ENCODE measurements around the gene EXOC6B.
"Not testable (repeated sequence)": the region's sequence is repeated elsewhere in the genome, so short reads cannot be mapped to it uniquely, and the experiment has no call there.

Gene EXOC6B

GRCh38 chr2:72602095-72602494 is 223.7 kb downstream of the EXOC6B start:
- Mint-ChIP-seq H3K27ac (no peak overlapping the region), H3K36me3 (no peaks in the 10 kb centered on the region), H3K4me1 (no peaks in the 10 kb centered on the region), H3K27me3 (no peaks in the 10 kb centered on the region), H3K4me3 (no peak overlapping the region), H3K9me3 (no peaks in the 10 kb centered on the region)
- CTCF ChIA-PET, result no interaction called here
- DNase-seq, result no peak

GRCh38 chr2:72583836-72584235 is 242.0 kb downstream of the EXOC6B start:
- not testable (repeated sequence) for H3K9me3 Mint-ChIP-seq, H3K4me3 Mint-ChIP-seq, H3K27me3 Mint-ChIP-seq, H3K27ac Mint-ChIP-seq, DNase-seq, H3K36me3 Mint-ChIP-seq, H3K4me1 Mint-ChIP-seq
- CTCF ChIA-PET, result interaction anchor here (0.6 kb wide), 1 partner anchor 276 kb away, joined by 3 read pairs; no protein-coding TSS in a partner anchor

GRCh38 chr2:72583376-72583775 is 242.5 kb downstream of the EXOC6B start:
- H3K9me3 Mint-ChIP-seq, result no peaks in the 10 kb centered on the region
- no peak overlapping the region for H3K4me3 Mint-ChIP-seq
- H3K36me3 Mint-ChIP-seq, result no peaks in the 10 kb centered on the region
- CTCF ChIA-PET, result interaction anchor here (0.6 to 0.8 kb wide), 2 partner anchors 277 to 659 kb away, joined by 3 read pairs; no protein-coding TSS in a partner anchor
- H3K4me1 Mint-ChIP-seq, result no peaks in the 10 kb centered on the region
- no peaks in the 10 kb centered on the region for H3K27me3 Mint-ChIP-seq
- no peak overlapping the region for H3K27ac Mint-ChIP-seq
- no peak for DNase-seq

- DNase-seq, result no peak
- H3K4me3 Mint-ChIP-seq, result no peak overlapping the region
- H3K27me3 Mint-ChIP-seq, result no peaks in the 10 kb centered on the region
- no peak overlapping the region for H3K27ac Mint-ChIP-seq
- CTCF ChIA-PET, result interaction anchor here (1.1 to 2.1 kb wide), 3 partner anchors 10 to 657 kb away, joined by 3 to 11 read pairs (median 5); no protein-coding TSS in a partner anchor
- no peaks in the 10 kb centered on the region for H3K9me3 Mint-ChIP-seq
- no peaks in the 10 kb centered on the region for H3K4me1 Mint-ChIP-seq
- H3K36me3 Mint-ChIP-seq, result no peaks in the 10 kb centered on the region
These were observed 244.2 kb downstream of the EXOC6B start for GRCh38 chr2:72581560-72582181.

- Mint-ChIP-seq H3K4me1 (no peaks in the 10 kb centered on the region), H3K27me3 (no peaks in the 10 kb centered on the region), H3K4me3 (no peak overlapping the region), H3K27ac (no peak overlapping the region), H3K36me3 (no peaks in the 10 kb centered on the region), H3K9me3 (no peaks in the 10 kb centered on the region)
- CTCF ChIA-PET, result interaction anchor here (0.8 to 2.2 kb wide), 8 partner anchors 8 to 1035 kb away, joined by 3 to 11 read pairs (median 3); no protein-coding TSS in a partner anchor
- DNase-seq, result no peak
These were observed 246.1 kb downstream of the EXOC6B start for GRCh38 chr2:72579591-72580180.

- CTCF ChIA-PET, result no interaction called here
- Mint-ChIP-seq H3K4me1 (no peaks in the 10 kb centered on the region), H3K9me3 (no peaks in the 10 kb centered on the region), H3K4me3 (no peak overlapping the region), H3K36me3 (no peaks in the 10 kb centered on the region), H3K27ac (no peak overlapping the region), H3K27me3 (no peaks in the 10 kb centered on the region)
- no peak for DNase-seq
These were observed 249.0 kb downstream of the EXOC6B start for GRCh38 chr2:72576861-72577260.

- H3K4me1 Mint-ChIP-seq, result no peaks in the 10 kb centered on the region
- DNase-seq, result no peak
- CTCF ChIA-PET, result no interaction called here
- H3K4me3 Mint-ChIP-seq, result no peak overlapping the region
- H3K36me3 Mint-ChIP-seq, result no peaks in the 10 kb centered on the region
- H3K27me3 Mint-ChIP-seq, result no peaks in the 10 kb centered on the region
- no peaks in the 10 kb centered on the region for H3K9me3 Mint-ChIP-seq
- H3K27ac Mint-ChIP-seq, result no peak overlapping the region
These were observed 249.4 kb downstream of the EXOC6B start for GRCh38 chr2:72576459-72576858.

GRCh38 chr2:72574886-72575285 is 250.9 kb downstream of the EXOC6B start:
- no peaks in the 10 kb centered on the region for H3K9me3 Mint-ChIP-seq
- no peak overlapping the region for H3K4me3 Mint-ChIP-seq
- H3K27me3 Mint-ChIP-seq, result no peaks in the 10 kb centered on the region
- H3K4me1 Mint-ChIP-seq, result no peaks in the 10 kb centered on the region
- no peak for DNase-seq
- H3K36me3 Mint-ChIP-seq, result no peaks in the 10 kb centered on the region
- no peak overlapping the region for H3K27ac Mint-ChIP-seq
- CTCF ChIA-PET, result no interaction called here

GRCh38 chr2:72573232-72573631 is 252.6 kb downstream of the EXOC6B start:
- Mint-ChIP-seq H3K36me3 (no peaks in the 10 kb centered on the region), H3K4me1 (no peaks in the 10 kb centered on the region), H3K27me3 (no peaks in the 10 kb centered on the region), H3K9me3 (no peaks in the 10 kb centered on the region), H3K4me3 (no peak overlapping the region), H3K27ac (no peak overlapping the region)
- CTCF ChIA-PET, result interaction anchor here (0.6 kb wide), 1 partner anchor 21 kb away, joined by 3 read pairs; no protein-coding TSS in a partner anchor
- no peak for DNase-seq

- Mint-ChIP-seq H3K4me3 (no peak overlapping the region), H3K27ac (no peak overlapping the region), H3K36me3 (no peaks in the 10 kb centered on the region), H3K9me3 (no peaks in the 10 kb centered on the region), H3K4me1 (no peaks in the 10 kb centered on the region), H3K27me3 (no peaks in the 10 kb centered on the region)
- CTCF ChIA-PET, result interaction anchor here (0.6 kb wide), 1 partner anchor 22 kb away, joined by 3 read pairs; no protein-coding TSS in a partner anchor
- DNase-seq, result no peak
These were observed 253.3 kb downstream of the EXOC6B start for GRCh38 chr2:72572501-72572900.

- H3K27ac Mint-ChIP-seq, result no peak overlapping the region
- no peaks in the 10 kb centered on the region for H3K36me3 Mint-ChIP-seq
- no peaks in the 10 kb centered on the region for H3K9me3 Mint-ChIP-seq
- no peaks in the 10 kb centered on the region for H3K4me1 Mint-ChIP-seq
- H3K4me3 Mint-ChIP-seq, result no peak overlapping the region
- CTCF ChIA-PET, result no interaction called here
- H3K27me3 Mint-ChIP-seq, result no peaks in the 10 kb centered on the region
- no peak for DNase-seq
These were observed 255.4 kb downstream of the EXOC6B start for GRCh38 chr2:72570413-72570812.

- no peak overlapping the region for H3K27ac Mint-ChIP-seq
- DNase-seq, result no peak
- CTCF ChIA-PET, result interaction anchor here (0.8 kb wide), 1 partner anchor 16 kb away, joined by 3 read pairs; no protein-coding TSS in a partner anchor
- no peaks in the 10 kb centered on the region for H3K27me3 Mint-ChIP-seq
- H3K4me1 Mint-ChIP-seq, result peaks cover 4% of the 10 kb centered on the region
- H3K9me3 Mint-ChIP-seq, result no peaks in the 10 kb centered on the region
- H3K4me3 Mint-ChIP-seq, result no peak overlapping the region
- no peaks in the 10 kb centered on the region for H3K36me3 Mint-ChIP-seq
These were observed 263.2 kb downstream of the EXOC6B start for GRCh38 chr2:72562451-72563153.

GRCh38 chr2:72561621-72562318 is 264.1 kb downstream of the EXOC6B start:
- no peak overlapping the region for H3K4me3 Mint-ChIP-seq

GRCh38 chr2:72555943-72556342 is 269.9 kb downstream of the EXOC6B start:
- Mint-ChIP-seq H3K4me1 (peaks cover 2% of the 10 kb centered on the region), H3K27me3 (no peaks in the 10 kb centered on the region), H3K4me3 (no peak overlapping the region), H3K36me3 (no peaks in the 10 kb centered on the region), H3K27ac (no peak overlapping the region), H3K9me3 (peaks cover 2% of the 10 kb centered on the region)
- CTCF ChIA-PET, result no interaction called here
- DNase-seq, result no peak

More at GRCh38 chr2:72561621-72562318, 264.1 kb downstream of the EXOC6B start:
- Mint-ChIP-seq H3K36me3 (no peaks in the 10 kb centered on the region), H3K9me3 (no peaks in the 10 kb centered on the region), H3K27ac (no peak overlapping the region), H3K27me3 (no peaks in the 10 kb centered on the region), H3K4me1 (peaks cover 4% of the 10 kb centered on the region)
- CTCF ChIA-PET, result no interaction called here
- no peak for DNase-seq

Data from activated naive CD4-positive, alpha-beta T cell treated with anti-CD3 and anti-CD28 coated beads, Interleukin-2, amount 10 ng/mL, durations not matched to agents 7 days and 5 days (primary cell).